ENCODE measurements around the gene LIX1L. TPM values are rescaled to one million over a fixed set of nuclear protein-coding genes. Genes with fewer than 3 reads are reported as not detected.
A peak's percentile ranks its signal among the peaks of the same experiment; 100 is the strongest.

Gene LIX1L
- total and polyA plus RNA-seq, 2 of the 13 experiments (the other 11 are each of a cell fraction or from before 2014, with no cell fraction given) = 8.1 to 24.9 TPM

DNA sequence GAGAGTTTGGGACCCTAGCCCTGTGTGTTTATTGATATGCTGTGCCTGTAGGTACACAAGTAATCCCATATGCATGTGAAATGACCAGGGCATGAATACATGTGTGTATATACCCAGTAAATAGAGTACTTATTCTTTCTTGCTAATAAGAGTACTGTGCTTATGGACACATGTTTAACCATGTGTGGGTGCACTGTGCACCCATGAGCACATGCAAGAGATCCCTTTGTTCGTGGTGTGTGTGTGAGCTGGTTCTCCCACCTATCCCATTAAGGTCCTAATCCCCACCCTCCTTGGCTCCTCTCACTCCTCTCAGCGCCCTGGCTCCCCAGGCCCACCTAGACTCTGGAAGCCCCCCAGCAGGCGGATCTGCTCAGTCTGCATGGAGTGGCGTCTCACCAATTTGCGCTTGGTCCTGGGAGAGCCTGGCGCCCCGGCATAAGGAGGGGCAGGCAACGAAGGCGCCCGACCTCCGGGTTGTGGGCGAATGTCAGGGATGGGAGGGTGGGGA, 2.2 kb upstream of the LIX1L start (continued):
- TF ChIP-seq ZBTB44 (CRISPR knock-in tag; IDR thresholded peaks at IDR 0.05) (no peak), ZBTB21 (CRISPR knock-in tag; IDR thresholded peaks at IDR 0.05) (no peak), ZNF569 (CRISPR knock-in tag; IDR thresholded peaks at IDR 0.05; ENCODE audit: borderline replicate concordance) (0 out of 2 replicates have a peak, but pooled peaks have one; percentile 28), ZNF691 (CRISPR knock-in tag; IDR thresholded peaks at IDR 0.05; ENCODE audit: borderline replicate concordance, low read depth) (no peak), ZNF160 (CRISPR knock-in tag; IDR thresholded peaks at IDR 0.05) (no peak), TBL1XR1 (IDR thresholded peaks at IDR 0.05; ENCODE audit: borderline replicate concordance, low read length, partially characterized antibody) (no peak), SP2 (CRISPR knock-in tag; IDR thresholded peaks at IDR 0.05) (no peak), ZNF562 (CRISPR knock-in tag; IDR thresholded peaks at IDR 0.05; ENCODE audit: borderline replicate concordance) (no peak), ZSCAN25 (CRISPR knock-in tag; IDR thresholded peaks at IDR 0.05) (peak; percentile 6; the same call in 1 of the 2 replicates), ZNF296 (CRISPR knock-in tag; conservative IDR thresholded peaks at IDR 0.05) (0 out of 2 replicates have a peak, but pooled peaks have one; percentile 7), REL (CRISPR knock-in tag; conservative IDR thresholded peaks at IDR 0.05) (no peak), SALL1 (CRISPR knock-in tag; IDR thresholded peaks at IDR 0.05) (no peak), ASH2L (IDR thresholded peaks at IDR 0.05; ENCODE audit: insufficient read length, low read depth, low read length) (no peak), ZKSCAN5 (CRISPR knock-in tag; IDR thresholded peaks at IDR 0.05) (no peak), ARNTL (CRISPR knock-in tag; IDR thresholded peaks at IDR 0.05) (no peak)
- TF ChIP-seq, protein P1, sequence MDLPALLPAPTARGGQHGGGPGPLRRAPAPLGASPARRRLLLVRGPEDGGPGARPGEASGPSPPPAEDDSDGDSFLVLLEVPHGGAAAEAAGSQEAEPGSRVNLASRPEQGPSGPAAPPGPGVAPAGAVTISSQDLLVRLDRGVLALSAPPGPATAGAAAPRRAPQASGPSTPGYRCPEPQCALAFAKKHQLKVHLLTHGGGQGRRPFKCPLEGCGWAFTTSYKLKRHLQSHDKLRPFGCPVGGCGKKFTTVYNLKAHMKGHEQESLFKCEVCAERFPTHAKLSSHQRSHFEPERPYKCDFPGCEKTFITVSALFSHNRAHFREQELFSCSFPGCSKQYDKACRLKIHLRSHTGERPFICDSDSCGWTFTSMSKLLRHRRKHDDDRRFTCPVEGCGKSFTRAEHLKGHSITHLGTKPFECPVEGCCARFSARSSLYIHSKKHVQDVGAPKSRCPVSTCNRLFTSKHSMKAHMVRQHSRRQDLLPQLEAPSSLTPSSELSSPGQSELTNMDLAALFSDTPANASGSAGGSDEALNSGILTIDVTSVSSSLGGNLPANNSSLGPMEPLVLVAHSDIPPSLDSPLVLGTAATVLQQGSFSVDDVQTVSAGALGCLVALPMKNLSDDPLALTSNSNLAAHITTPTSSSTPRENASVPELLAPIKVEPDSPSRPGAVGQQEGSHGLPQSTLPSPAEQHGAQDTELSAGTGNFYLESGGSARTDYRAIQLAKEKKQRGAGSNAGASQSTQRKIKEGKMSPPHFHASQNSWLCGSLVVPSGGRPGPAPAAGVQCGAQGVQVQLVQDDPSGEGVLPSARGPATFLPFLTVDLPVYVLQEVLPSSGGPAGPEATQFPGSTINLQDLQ (CRISPR knock-in tag; IDR thresholded peaks at IDR 0.05) = 0 out of 2 replicates have a peak, but pooled peaks have one; percentile 36
- TF ChIP-seq, protein P2, sequence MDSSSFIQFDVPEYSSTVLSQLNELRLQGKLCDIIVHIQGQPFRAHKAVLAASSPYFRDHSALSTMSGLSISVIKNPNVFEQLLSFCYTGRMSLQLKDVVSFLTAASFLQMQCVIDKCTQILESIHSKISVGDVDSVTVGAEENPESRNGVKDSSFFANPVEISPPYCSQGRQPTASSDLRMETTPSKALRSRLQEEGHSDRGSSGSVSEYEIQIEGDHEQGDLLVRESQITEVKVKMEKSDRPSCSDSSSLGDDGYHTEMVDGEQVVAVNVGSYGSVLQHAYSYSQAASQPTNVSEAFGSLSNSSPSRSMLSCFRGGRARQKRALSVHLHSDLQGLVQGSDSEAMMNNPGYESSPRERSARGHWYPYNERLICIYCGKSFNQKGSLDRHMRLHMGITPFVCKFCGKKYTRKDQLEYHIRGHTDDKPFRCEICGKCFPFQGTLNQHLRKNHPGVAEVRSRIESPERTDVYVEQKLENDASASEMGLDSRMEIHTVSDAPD (CRISPR knock-in tag; IDR thresholded peaks at IDR 0.05) = no peak
- TF ChIP-seq, protein P3, sequence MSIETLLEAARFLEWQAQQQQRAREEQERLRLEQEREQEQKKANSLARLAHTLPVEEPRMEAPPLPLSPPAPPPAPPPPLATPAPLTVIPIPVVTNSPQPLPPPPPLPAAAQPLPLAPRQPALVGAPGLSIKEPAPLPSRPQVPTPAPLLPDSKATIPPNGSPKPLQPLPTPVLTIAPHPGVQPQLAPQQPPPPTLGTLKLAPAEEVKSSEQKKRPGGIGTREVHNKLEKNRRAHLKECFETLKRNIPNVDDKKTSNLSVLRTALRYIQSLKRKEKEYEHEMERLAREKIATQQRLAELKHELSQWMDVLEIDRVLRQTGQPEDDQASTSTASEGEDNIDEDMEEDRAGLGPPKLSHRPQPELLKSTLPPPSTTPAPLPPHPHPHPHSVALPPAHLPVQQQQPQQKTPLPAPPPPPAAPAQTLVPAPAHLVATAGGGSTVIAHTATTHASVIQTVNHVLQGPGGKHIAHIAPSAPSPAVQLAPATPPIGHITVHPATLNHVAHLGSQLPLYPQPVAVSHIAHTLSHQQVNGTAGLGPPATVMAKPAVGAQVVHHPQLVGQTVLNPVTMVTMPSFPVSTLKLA (IDR thresholded peaks at IDR 0.05) = peak; percentile 63
- TF ChIP-seq, protein P4, sequence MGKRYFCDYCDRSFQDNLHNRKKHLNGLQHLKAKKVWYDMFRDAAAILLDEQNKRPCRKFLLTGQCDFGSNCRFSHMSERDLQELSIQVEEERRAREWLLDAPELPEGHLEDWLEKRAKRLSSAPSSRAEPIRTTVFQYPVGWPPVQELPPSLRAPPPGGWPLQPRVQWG (CRISPR knock-in tag; IDR thresholded peaks at IDR 0.05; ENCODE audit: borderline replicate concordance, low read depth) = no peak
- TF ChIP-seq, protein P5, sequence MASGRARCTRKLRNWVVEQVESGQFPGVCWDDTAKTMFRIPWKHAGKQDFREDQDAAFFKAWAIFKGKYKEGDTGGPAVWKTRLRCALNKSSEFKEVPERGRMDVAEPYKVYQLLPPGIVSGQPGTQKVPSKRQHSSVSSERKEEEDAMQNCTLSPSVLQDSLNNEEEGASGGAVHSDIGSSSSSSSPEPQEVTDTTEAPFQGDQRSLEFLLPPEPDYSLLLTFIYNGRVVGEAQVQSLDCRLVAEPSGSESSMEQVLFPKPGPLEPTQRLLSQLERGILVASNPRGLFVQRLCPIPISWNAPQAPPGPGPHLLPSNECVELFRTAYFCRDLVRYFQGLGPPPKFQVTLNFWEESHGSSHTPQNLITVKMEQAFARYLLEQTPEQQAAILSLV (CRISPR knock-in tag; IDR thresholded peaks at IDR 0.05; ENCODE audit: borderline replicate concordance) = no peak

All from HepG2 (cell line).